HEK293 (cell line): ENCODE results near the gene PPP1R27.

Source experiments
- BCL11A ChIP-seq: fragments of 450-650 bp; formaldehyde crosslinking; IDR thresholded peaks from 2 replicates; pipeline ENCODE4 v1.5.1; 2016; ENCODE audit warnings: low read depth, missing biosample characterization, missing genetic modification characterization
- GLI2 ChIP-seq: fragments of 450-650 bp; formaldehyde crosslinking; IDR thresholded peaks from 2 replicates; pipeline ENCODE4; 2017; ENCODE audit warnings: missing biosample characterization, missing genetic modification characterization, low read depth, borderline replicate concordance
- KLF16 ChIP-seq: fragments of 450-650 bp; formaldehyde crosslinking; IDR thresholded peaks from 2 replicates; pipeline ENCODE4 v1.5.1; 2017; ENCODE audit warnings: missing biosample characterization, missing genetic modification characterization
- KLF17 ChIP-seq: fragments of 450-650 bp; formaldehyde crosslinking; IDR thresholded peaks from 2 replicates; pipeline ENCODE4 v1.5.1; 2016; ENCODE audit warnings: missing biosample characterization, missing genetic modification characterization
- OSR2 ChIP-seq: fragments of 450-650 bp; formaldehyde crosslinking; IDR thresholded peaks from 2 replicates; pipeline ENCODE4 v1.5.1; 2016; ENCODE audit warnings: missing biosample characterization, missing genetic modification characterization
- OVOL3 ChIP-seq: fragments of 450-650 bp; formaldehyde crosslinking; IDR thresholded peaks from 2 replicates; pipeline ENCODE4 v1.5.1; 2016; ENCODE audit warnings: missing biosample characterization, missing genetic modification characterization
- PRDM1 ChIP-seq: fragments of 450-650 bp; formaldehyde crosslinking; IDR thresholded peaks from 2 replicates; pipeline ENCODE4; 2016; ENCODE audit warnings: missing biosample characterization, missing genetic modification characterization
- PRDM2 ChIP-seq: fragments of 450-650 bp; formaldehyde crosslinking; IDR thresholded peaks from 2 replicates; pipeline ENCODE4 v1.5.1; 2016; ENCODE audit warnings: missing biosample characterization, missing genetic modification characterization, borderline replicate concordance
- TCF7L2 ChIP-seq: IDR thresholded peaks from 2 replicates; pipeline ENCODE4 v1.6.1; 2011; ENCODE audit warnings: low read depth, mild to moderate bottlenecking, inconsistent platforms, low read length, moderate library complexity, borderline replicate concordance
- ZBTB11 ChIP-seq: fragments of 450-650 bp; formaldehyde crosslinking; conservative IDR thresholded peaks from 2 replicates; pipeline ENCODE4 v1.5.1; 2016; ENCODE audit warnings: low read depth, missing biosample characterization, missing genetic modification characterization
- ZNF155 ChIP-seq: fragments of 450-650 bp; formaldehyde crosslinking; IDR thresholded peaks from 2 replicates; pipeline ENCODE4 v1.5.1; 2016; ENCODE audit warnings: missing biosample characterization, missing genetic modification characterization
- ZNF280C ChIP-seq: fragments of 450-650 bp; formaldehyde crosslinking; IDR thresholded peaks from 2 replicates; pipeline ENCODE4 v1.5.1; 2016; ENCODE audit warnings: missing biosample characterization, missing genetic modification characterization
- ZNF366 ChIP-seq: fragments of 450-650 bp; formaldehyde crosslinking; conservative IDR thresholded peaks from 2 replicates; pipeline ENCODE4 v1.5.1; 2016; ENCODE audit warnings: missing biosample characterization, missing genetic modification characterization
- ZNF513 ChIP-seq: fragments of 450-650 bp; IDR thresholded peaks from 2 replicates; pipeline ENCODE4 v1.5.1; 2018; ENCODE audit warnings: missing biosample characterization, missing genetic modification characterization
- ZNF514 ChIP-seq: fragments of 450-650 bp; formaldehyde crosslinking; IDR thresholded peaks from 2 replicates; pipeline ENCODE4 v1.5.1; 2016; ENCODE audit warnings: missing biosample characterization, missing genetic modification characterization
- ZNF548 ChIP-seq: fragments of 450-650 bp; formaldehyde crosslinking; IDR thresholded peaks from 2 replicates; pipeline ENCODE4 v1.5.1; 2016; ENCODE audit warnings: missing biosample characterization, missing genetic modification characterization
- ZNF639 ChIP-seq: fragments of 450-650 bp; formaldehyde crosslinking; IDR thresholded peaks from 2 replicates; pipeline ENCODE4 v1.5.1; 2016; ENCODE audit warnings: missing biosample characterization, missing genetic modification characterization
- ZSCAN5A ChIP-seq: fragments of 450-650 bp; formaldehyde crosslinking; IDR thresholded peaks from 2 replicates; pipeline ENCODE4 v1.5.1; 2016; ENCODE audit warnings: missing biosample characterization, missing genetic modification characterization

PPP1R27 gene

GRCh38 chr17:81870131-81870980 lies 35.5 kb upstream of the PPP1R27 start (continued):
- TF ChIP-seq ZNF280C (tag by site-specific recombination), result no peak
- TF ChIP-seq ZNF513 (tag by site-specific recombination), result no peak
- peak; percentile 35; the same call in 1 of the 2 replicates for TF ChIP-seq ZBTB11 (tag by site-specific recombination)
- no peak for TF ChIP-seq KLF16 (tag by site-specific recombination)
- TF ChIP-seq ZNF639, result no peak
- no peak for TF ChIP-seq OSR2 (tag by site-specific recombination)
- TF ChIP-seq ZNF366 (tag by site-specific recombination), result no peak
- no peak for TF ChIP-seq GLI2 (tag by site-specific recombination)
- no peak for TF ChIP-seq ZNF155
- TF ChIP-seq ZNF548, result no peak
- TF ChIP-seq PRDM1 (tag by site-specific recombination), result no peak
- 0 out of 2 replicates have a peak, but pooled peaks have one; percentile 27 for TF ChIP-seq OVOL3 (tag by site-specific recombination)
- TF ChIP-seq PRDM2 (tag by site-specific recombination), result no peak
- no peak for TF ChIP-seq BCL11A
- TF ChIP-seq ZSCAN5A (tag by site-specific recombination), result no peak
- TF ChIP-seq ZNF514, result no peak
- TF ChIP-seq KLF17 (tag by site-specific recombination), result peak; percentile 42; the same call in 1 of the 2 replicates
- TF ChIP-seq TCF7L2, result no peak
